Right forelimb (tissue), 1 donor: ENCODE data around the gene KLHL7.

ENCODE experiments used
- DNase-seq: peaks from one replicate; pipeline ENCODE4 v3.0.0-alpha.2; 2018

Gene KLHL7

DNA sequence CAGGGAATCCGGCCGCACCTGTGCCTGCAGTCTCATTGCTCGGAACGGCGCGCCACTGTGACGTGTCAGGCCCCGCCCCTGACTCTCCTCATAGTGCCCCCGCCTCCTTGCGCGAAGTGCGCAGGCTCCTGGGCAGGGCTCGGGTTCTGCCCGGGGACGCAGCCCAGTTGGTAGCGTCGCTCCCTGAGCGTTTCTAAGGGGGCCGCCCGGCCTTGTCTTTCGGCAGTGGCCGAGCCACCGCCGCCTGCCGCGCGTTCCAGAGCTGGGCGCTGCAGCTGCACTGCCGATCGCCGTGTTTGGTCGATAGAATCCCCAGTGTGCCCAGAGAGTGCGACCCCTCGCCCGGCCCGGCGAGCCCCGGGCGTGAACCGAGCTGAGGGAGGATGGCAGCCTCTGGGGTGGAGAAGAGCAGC lies at the start of gene KLHL7:
Gene KLHL7 (plus strand): TSS at position 142 of the 413 bp plus-strand sequence. CDS start 242 bp downstream, at position 384.
- peak; percentile 97 for DNase-seq

DNA sequence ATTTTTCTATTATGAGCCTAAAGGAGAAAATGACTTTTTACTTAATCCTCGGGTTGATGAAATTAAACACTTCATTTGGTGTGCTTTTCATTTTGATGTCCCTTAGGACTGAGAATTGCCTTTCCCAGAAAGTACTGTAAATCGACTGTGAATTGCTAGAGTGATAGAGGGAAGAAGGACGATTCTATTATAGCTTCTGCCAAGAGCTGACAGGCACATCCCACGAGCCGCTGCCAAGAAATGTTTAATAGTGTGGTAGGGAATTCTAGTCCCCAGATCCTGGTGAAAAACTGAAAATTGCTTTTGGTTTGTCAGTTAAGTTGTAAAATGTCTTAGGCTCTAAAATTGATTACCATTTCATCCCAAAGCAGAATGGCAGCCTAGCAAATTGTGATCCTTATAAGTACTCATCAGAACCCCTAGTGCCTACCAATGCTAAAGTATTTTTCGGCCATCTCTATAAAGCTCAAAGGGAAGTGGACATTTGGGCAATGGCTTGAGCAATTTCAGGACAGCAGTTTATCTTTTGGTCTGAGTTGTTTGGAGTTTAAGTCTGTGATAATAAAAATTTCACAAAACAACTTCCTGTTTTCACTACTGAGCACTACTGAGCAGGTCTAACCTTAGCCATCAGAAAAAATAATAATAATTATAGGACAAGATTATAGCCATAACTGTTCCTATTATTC lies 47.0 kb upstream of the KLHL7 start:
- no peak for DNase-seq

GRCh38 chr7:23061327-23061726 lies 44.3 kb upstream of the KLHL7 start:
- no peak for DNase-seq

- no peak for DNase-seq
Observed at GRCh38 chr7:23062452-23062851, 43.1 kb upstream of the KLHL7 start.

DNA sequence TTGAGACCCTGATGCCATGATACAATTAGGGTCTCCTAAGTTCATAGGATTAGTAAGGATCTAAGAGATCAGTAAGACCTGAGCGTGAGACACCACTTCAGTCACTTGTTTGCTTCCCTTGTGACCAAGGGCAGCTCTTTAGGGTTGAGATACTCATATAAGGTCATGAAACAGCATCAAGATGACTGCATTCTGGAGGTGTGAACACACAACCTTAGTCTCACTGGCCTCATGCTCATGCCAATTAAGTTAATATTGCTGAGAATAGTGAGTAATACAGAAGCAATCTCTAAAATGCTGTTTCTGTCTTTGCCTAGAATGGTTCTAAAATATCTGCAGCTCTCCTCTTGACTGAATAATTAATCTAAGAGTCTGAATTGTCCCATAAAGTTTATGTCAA lies 39.6 kb upstream of the KLHL7 start:
- DNase-seq = no peak

DNA sequence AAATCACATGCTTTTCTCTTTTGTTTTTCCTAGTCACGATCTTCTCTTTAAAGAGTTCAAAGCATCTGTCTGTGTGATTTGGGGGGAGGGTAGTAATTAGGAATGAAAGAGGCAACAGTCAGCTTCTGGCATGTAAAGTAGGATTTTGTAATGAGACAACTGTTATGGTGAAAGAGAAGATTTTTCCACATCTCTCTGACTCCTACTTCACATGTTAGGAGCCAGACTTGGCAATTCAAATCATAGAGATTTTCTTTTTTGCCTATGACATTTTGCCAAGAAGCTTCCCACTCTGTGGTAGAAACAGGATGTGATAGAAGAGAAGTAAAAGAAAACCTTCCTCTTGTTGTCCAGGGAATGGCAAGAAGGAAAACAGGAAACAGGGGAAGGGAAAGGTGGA lies 38.3 kb upstream of the KLHL7 start:
- no peak for DNase-seq

- DNase-seq = no peak
Observed at GRCh38 chr7:23072048-23072447, 33.5 kb upstream of the KLHL7 start.

- DNase-seq = no peak
Observed at GRCh38 chr7:23072922-23073321, 32.7 kb upstream of the KLHL7 start.

GRCh38 chr7:23074443-23075261 lies 30.9 kb upstream of the KLHL7 start:
- no peak for DNase-seq

DNA sequence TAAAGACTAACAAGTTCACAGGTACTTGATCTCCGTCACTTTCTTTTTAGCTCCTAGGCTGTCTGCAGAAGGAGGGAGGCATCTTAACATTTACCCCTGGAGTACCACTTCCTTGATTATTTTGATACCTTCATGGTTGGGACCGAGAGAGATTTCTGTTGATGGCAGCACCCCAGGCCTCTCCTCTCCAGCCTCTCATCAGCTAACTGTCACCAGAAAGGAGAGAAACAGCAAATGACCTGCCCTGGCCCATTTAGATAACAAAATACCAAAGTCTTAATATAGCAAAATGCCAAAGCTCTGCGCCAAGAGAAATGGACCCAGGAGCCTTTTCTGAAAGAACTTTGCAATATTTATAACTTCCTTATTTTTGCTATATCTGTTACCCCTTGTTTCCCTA lies 30.0 kb upstream of the KLHL7 start:
- DNase-seq = no peak

GRCh38 chr7:23076772-23077171 lies 28.8 kb upstream of the KLHL7 start:
- DNase-seq = no peak

DNA sequence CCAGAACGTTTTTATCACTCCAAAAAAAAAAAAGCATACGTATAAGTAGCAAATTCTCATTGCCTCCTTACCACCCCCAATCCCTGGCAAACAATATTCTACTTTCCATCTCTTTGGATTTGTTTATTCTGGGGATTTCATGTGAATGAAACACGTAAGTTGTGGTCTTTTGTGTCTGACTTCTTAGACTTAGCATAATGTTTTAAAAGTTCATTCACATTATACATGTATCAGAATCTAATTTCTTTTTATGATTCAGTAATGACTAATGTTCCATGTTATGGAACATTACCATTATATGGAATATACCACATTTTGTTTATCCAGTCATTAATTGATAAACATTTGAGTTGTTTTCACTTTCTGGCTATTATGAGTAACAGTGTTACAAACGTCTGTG lies 12.5 kb upstream of the KLHL7 start:
- no peak for DNase-seq

- no peak for DNase-seq
Observed at GRCh38 chr7:23093546-23093945, 12.0 kb upstream of the KLHL7 start.

GRCh38 chr7:23096518-23097290 lies 8.9 kb upstream of the KLHL7 start:
- no peak for DNase-seq

DNA sequence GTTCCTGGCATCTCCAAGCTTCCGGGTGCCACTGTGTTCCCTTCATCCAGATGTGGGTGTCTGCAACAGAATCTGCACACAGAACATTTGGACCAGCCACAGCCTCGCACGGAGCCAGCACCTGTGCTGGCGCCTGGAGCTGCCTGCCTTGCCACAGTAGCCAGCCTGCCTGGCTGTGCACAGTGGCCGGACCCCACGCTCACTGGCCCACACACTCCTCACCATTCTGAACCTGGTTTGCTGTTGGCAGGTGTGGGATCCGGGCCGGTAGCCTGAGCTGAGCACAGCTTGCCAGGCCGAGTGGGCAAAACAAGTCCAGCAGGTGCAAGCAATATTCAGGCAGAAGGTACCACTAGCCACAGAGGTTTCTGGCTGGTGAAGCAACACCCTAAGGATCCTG lies 7.6 kb upstream of the KLHL7 start:
- no peak for DNase-seq

DNA sequence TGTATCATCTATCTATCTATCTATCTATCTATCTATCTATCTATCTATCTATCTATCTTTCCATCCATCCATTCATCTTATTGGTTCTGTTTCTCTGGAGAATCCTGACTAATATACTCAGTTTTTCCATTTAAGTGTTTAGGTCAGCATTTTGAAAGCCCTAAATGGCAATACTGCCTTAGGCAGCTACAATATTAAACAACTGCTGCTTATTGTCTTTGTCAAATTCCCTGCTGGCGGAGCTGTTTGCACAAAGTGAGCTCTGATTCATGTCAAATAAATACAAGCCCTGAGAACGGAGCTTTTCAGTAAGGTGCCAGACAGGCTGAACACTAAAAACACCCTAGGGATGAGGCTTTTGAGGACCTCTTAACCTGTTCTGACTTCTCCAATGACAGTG lies 7.1 kb upstream of the KLHL7 start:
- no peak for DNase-seq

DNA sequence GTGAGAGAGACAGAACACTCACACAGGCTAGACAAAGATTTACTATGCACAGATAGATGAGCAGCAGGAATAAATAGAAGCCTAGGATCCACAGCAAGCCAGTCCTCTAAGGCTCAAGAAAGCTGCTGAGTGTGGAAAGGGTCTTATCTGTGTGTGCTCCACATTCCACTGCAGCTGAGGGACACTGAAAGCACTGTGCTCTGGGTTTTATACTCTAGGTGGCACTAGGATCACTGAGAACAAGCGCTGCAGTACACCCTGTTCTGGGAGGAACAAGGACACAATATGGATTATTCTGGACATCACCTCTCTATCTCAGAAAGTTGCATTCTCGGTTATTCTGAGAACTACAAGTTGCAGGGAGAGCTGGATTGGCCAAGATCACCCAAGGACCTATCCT lies 4.9 kb upstream of the KLHL7 start:
- DNase-seq = no peak

DNA sequence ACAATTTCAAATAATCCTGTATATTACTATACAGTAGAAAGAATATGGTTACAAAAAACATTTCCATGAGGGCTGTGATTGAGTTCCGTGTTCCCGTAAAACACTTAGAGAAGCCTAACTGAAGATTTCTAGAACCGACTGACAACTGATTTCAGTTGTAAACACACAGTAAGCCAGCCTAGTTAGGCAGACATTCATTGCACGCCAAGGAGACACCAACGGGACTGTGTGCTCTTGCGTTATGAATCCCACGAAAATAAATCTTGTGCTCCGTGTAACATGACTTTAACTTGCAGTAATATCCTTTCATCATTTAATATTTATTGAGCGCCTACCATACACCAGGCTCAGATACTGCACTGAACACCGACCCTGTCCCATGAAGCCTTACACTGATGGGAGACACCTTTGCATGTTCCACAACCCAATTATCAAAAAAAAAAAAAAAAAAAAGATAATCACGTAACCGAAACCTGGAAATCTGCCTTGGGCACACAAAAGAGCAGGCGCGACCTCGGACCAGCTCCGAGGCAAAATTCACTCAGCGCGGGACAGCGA lies 420 bp upstream of the KLHL7 start:
- DNase-seq = no peak

- DNase-seq = peak; percentile 76
Observed at GRCh38 chr7:23106057-23106822, 655 bp downstream of the KLHL7 start.

GRCh38 chr7:23106823-23107663 lies 1.5 kb downstream of the KLHL7 start:
- DNase-seq = no peak

DNA sequence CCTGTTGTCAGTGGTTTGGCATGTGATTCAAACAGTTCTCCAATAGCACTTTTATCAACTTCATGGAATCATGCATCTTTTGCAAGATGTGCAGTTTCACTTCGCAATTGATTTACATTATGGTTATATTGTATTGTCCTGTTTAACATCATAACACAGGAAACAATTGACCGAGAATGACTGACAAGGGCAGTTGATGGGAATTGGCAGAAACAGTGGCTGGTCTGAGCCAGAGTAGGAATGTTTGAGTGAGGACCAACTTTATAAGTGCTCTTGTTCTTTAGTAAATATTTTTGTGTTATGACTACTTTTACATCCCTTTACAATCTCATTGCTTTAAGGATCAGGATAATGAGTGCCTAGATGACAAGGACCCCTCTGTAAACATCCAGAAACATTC lies 2.2 kb downstream of the KLHL7 start:
- no peak for DNase-seq

DNA sequence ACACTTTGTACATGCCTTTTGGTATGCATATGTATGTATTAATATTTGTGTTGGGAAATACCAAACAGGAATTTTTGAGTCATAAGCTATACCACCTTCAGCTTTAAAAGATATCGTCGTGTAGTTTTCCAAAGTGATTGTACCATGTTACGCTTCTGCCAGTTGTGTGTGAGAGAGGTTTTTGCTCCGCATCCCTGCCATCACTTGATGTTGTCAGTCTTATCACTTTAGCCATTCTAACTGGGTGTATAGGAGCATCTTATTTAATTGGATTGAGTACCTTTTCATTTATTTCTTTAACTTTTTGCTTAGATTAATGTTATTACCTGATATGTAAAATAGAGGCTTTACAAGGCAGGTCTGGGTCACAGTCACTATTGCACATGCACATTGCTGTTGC lies 3.4 kb downstream of the KLHL7 start:
- DNase-seq = no peak
